ENCODE data around the gene DIP2B.

The DIP2B gene

GRCh38 chr12:50659690-50660424, 155.1 kb downstream of the DIP2B start:
- DNase-seq (ENCODE audit: low read depth), result no peak
- H3K4me3 ChIP-seq (ENCODE audit: control insufficient read depth, low read depth, low read length), result no peak overlapping the region
- no peak for TF ChIP-seq CTCF (IDR thresholded peaks at IDR 0.05; ENCODE audit: control insufficient read depth, insufficient read depth, low read depth, low read length, missing control alignments)

GRCh38 chr12:50660425-50660822, 155.6 kb downstream of the DIP2B start:
- no peak for TF ChIP-seq CTCF (IDR thresholded peaks at IDR 0.05; ENCODE audit: control insufficient read depth, insufficient read depth, low read depth, low read length, missing control alignments)
- no peak for DNase-seq (ENCODE audit: low read depth)
- no peak overlapping the region for H3K4me3 ChIP-seq (ENCODE audit: control insufficient read depth, low read depth, low read length)

GRCh38 chr12:50661300-50662115, 156.7 kb downstream of the DIP2B start:
- TF ChIP-seq CTCF (IDR thresholded peaks at IDR 0.05; ENCODE audit: control insufficient read depth, insufficient read depth, low read depth, low read length, missing control alignments), result no peak
- no peak for DNase-seq (ENCODE audit: low read depth)
- H3K4me3 ChIP-seq (ENCODE audit: control insufficient read depth, low read depth, low read length), result no peak overlapping the region

GRCh38 chr12:50662116-50662510, 157.3 kb downstream of the DIP2B start:
- H3K4me3 ChIP-seq (ENCODE audit: control insufficient read depth, low read depth, low read length), result no peak overlapping the region
- TF ChIP-seq CTCF (IDR thresholded peaks at IDR 0.05; ENCODE audit: control insufficient read depth, insufficient read depth, low read depth, low read length, missing control alignments), result no peak
- DNase-seq (ENCODE audit: low read depth), result no peak

- no peak for DNase-seq (ENCODE audit: low read depth)
- TF ChIP-seq CTCF (IDR thresholded peaks at IDR 0.05; ENCODE audit: control insufficient read depth, insufficient read depth, low read depth, low read length, missing control alignments), result no peak
Measured at GRCh38 chr12:50665170-50665569, 160.4 kb downstream of the DIP2B start.

GRCh38 chr12:50665609-50666008, 160.8 kb downstream of the DIP2B start:
- no peak for TF ChIP-seq CTCF (IDR thresholded peaks at IDR 0.05; ENCODE audit: control insufficient read depth, insufficient read depth, low read depth, low read length, missing control alignments)
- H3K4me3 ChIP-seq (ENCODE audit: control insufficient read depth, low read depth, low read length), result no peak overlapping the region
- no peak for DNase-seq (ENCODE audit: low read depth)

More at GRCh38 chr12:50665170-50665569, 160.4 kb downstream of the DIP2B start:
- no peak overlapping the region for H3K4me3 ChIP-seq (ENCODE audit: control insufficient read depth, low read depth, low read length)

All from AG09309 (cell line).